DOHH2 (cell line): ENCODE results near the gene EEPD1.

Source experiments
- H3F3A ChIP-seq: fragments of 200-600 bp; sonication (generic), shearing (Covaris generic); 2 replicates; pipeline ENCODE4 v1.6.0; 2016; ENCODE audit warnings: antibody characterized with exemption, mild to moderate bottlenecking; ENCODE audit not compliant: control insufficient read depth, insufficient read depth
- H3K27ac ChIP-seq: fragments of 200-600 bp; sonication (generic); 2 replicates; pipeline ENCODE4 v1.5.1; 2014; ENCODE audit warnings: low read depth, mild to moderate bottlenecking, low read length, moderate library complexity
- H3K27me3 ChIP-seq: fragments of 200-600 bp; sonication (generic); 2 replicates; pipeline ENCODE4 v1.6.1; 2014; ENCODE audit warnings: mild to moderate bottlenecking, low read length, mixed read lengths; ENCODE audit not compliant: control insufficient read depth
- H3K36me3 ChIP-seq: fragments of 200-600 bp; sonication (generic); 2 replicates; pipeline ENCODE4 v1.6.1; 2014; ENCODE audit warnings: mild to moderate bottlenecking, low read length, moderate library complexity, mixed read lengths; ENCODE audit not compliant: control insufficient read depth
- H3K4me1 ChIP-seq: fragments of 200-600 bp; sonication (generic); 2 replicates; pipeline ENCODE4 v1.6.1; 2014; ENCODE audit warnings: mild to moderate bottlenecking, low read length, mixed read lengths; ENCODE audit not compliant: control insufficient read depth
- H3K4me2 ChIP-seq: fragments of 200-600 bp; sonication (generic); 2 replicates; pipeline ENCODE4 v1.6.0; 2014; ENCODE audit warnings: mild to moderate bottlenecking, low read length, moderate library complexity
- H3K4me3 ChIP-seq: fragments of 200-600 bp; sonication (generic); 2 replicates; pipeline ENCODE4 v1.5.1; 2014; ENCODE audit warnings: mild to moderate bottlenecking, low read length, mixed read lengths
- H3K79me2 ChIP-seq: fragments of 200-600 bp; sonication (generic); 2 replicates; pipeline ENCODE4 v1.6.1; 2014; ENCODE audit warnings: mild to moderate bottlenecking, low read length, mixed read lengths; ENCODE audit not compliant: control insufficient read depth
- H3K9me2 ChIP-seq: fragments of 200-600 bp; sonication (generic); replicated peaks from 2 replicates; pipeline ENCODE4 v1.6.1; 2014; ENCODE audit warnings: mild to moderate bottlenecking, low read length, mixed read lengths; ENCODE audit not compliant: control insufficient read depth
- H3K9me3 ChIP-seq: fragments of 200-600 bp; sonication (generic); 2 replicates; pipeline ENCODE4 v1.6.1; 2014; ENCODE audit warnings: antibody characterized with exemption, low read length, mixed read lengths; ENCODE audit not compliant: control insufficient read depth, insufficient read depth
- H4K20me1 ChIP-seq: fragments of 200-600 bp; sonication (generic); 2 replicates; pipeline ENCODE4 v1.6.0; 2014; ENCODE audit warnings: low read depth, mild to moderate bottlenecking, antibody characterized with exemption, low read length, moderate library complexity; ENCODE audit not compliant: control insufficient read depth, insufficient read depth
- EZH2phosphoT487 ChIP-seq: fragments of 200-600 bp; sonication (generic); IDR thresholded peaks from 2 replicates; pipeline ENCODE4 v1.6.1; 2017; ENCODE audit warnings: borderline replicate concordance, mild to moderate bottlenecking, antibody characterized with exemption, low read length, moderate library complexity, mixed read lengths
- TF ChIP-seq, protein P1 (sequence below): fragments of 200-600 bp; sonication (generic); IDR thresholded peaks from one replicate; pipeline ENCODE4 v1.5.1; 2014; ENCODE audit warnings: antibody characterized with exemption, mild to moderate bottlenecking, low read depth, low read length; ENCODE audit not compliant: poor library complexity, severe bottlenecking

The EEPD1 gene

GRCh38 chr7:36137258-36137657 is 15.8 kb upstream of the EEPD1 start:
- H3K4me2 ChIP-seq = no peak overlapping the region
- no peak overlapping the region for H3K4me3 ChIP-seq

GRCh38 chr7:36137754-36138153 is 15.3 kb upstream of the EEPD1 start:
- H3K27ac ChIP-seq = no peak overlapping the region
- H3K4me2 ChIP-seq = no peak overlapping the region
- H4K20me1 ChIP-seq = no peaks in the 10 kb centered on the region

More at GRCh38 chr7:36137258-36137657, 15.8 kb upstream of the EEPD1 start:
- no peaks in the 10 kb centered on the region for H3K79me2 ChIP-seq
- no peaks in the 10 kb centered on the region for H3F3A ChIP-seq
- no peaks in the 10 kb centered on the region for H3K27me3 ChIP-seq
- no peaks in the 10 kb centered on the region for H4K20me1 ChIP-seq
- no peaks in the 10 kb centered on the region for H3K9me2 ChIP-seq
- TF ChIP-seq EZH2phosphoT487 = no peak
- TF ChIP-seq, protein P1, sequence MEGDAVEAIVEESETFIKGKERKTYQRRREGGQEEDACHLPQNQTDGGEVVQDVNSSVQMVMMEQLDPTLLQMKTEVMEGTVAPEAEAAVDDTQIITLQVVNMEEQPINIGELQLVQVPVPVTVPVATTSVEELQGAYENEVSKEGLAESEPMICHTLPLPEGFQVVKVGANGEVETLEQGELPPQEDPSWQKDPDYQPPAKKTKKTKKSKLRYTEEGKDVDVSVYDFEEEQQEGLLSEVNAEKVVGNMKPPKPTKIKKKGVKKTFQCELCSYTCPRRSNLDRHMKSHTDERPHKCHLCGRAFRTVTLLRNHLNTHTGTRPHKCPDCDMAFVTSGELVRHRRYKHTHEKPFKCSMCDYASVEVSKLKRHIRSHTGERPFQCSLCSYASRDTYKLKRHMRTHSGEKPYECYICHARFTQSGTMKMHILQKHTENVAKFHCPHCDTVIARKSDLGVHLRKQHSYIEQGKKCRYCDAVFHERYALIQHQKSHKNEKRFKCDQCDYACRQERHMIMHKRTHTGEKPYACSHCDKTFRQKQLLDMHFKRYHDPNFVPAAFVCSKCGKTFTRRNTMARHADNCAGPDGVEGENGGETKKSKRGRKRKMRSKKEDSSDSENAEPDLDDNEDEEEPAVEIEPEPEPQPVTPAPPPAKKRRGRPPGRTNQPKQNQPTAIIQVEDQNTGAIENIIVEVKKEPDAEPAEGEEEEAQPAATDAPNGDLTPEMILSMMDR = no peak
- no peaks in the 10 kb centered on the region for H3K9me3 ChIP-seq
- peaks cover 6% of the 10 kb centered on the region for H3K4me1 ChIP-seq
- H3K36me3 ChIP-seq = no peaks in the 10 kb centered on the region
- no peak overlapping the region for H3K27ac ChIP-seq

GRCh38 chr7:36138209-36138608 is 14.8 kb upstream of the EEPD1 start:
- H3K4me2 ChIP-seq = no peak overlapping the region
- no peak for TF ChIP-seq EZH2phosphoT487
- TF ChIP-seq, protein P1 = no peak
- H3K9me3 ChIP-seq = no peaks in the 10 kb centered on the region
- H3K36me3 ChIP-seq = no peaks in the 10 kb centered on the region
- no peak overlapping the region for H3K4me3 ChIP-seq
- H3K4me1 ChIP-seq = peaks cover 6% of the 10 kb centered on the region
- no peaks in the 10 kb centered on the region for H3F3A ChIP-seq
- no peaks in the 10 kb centered on the region for H3K27me3 ChIP-seq
- H3K27ac ChIP-seq = no peak overlapping the region
- H4K20me1 ChIP-seq = no peaks in the 10 kb centered on the region
- no peaks in the 10 kb centered on the region for H3K79me2 ChIP-seq
- no peaks in the 10 kb centered on the region for H3K9me2 ChIP-seq

More at GRCh38 chr7:36137754-36138153, 15.3 kb upstream of the EEPD1 start:
- no peaks in the 10 kb centered on the region for H3K9me3 ChIP-seq
- H3K9me2 ChIP-seq = no peaks in the 10 kb centered on the region
- no peaks in the 10 kb centered on the region for H3K79me2 ChIP-seq
- H3K36me3 ChIP-seq = no peaks in the 10 kb centered on the region
- H3K4me1 ChIP-seq = peaks cover 6% of the 10 kb centered on the region
- TF ChIP-seq, protein P1 = no peak
- TF ChIP-seq EZH2phosphoT487 = no peak
- H3K4me3 ChIP-seq = no peak overlapping the region
- no peaks in the 10 kb centered on the region for H3K27me3 ChIP-seq
- no peaks in the 10 kb centered on the region for H3F3A ChIP-seq

- no peaks in the 10 kb centered on the region for H3K9me2 ChIP-seq
- H3K4me1 ChIP-seq = peaks cover 6% of the 10 kb centered on the region
- TF ChIP-seq, protein P1 = no peak
- TF ChIP-seq EZH2phosphoT487 = no peak
- H3K4me3 ChIP-seq = no peak overlapping the region
- no peaks in the 10 kb centered on the region for H3K9me3 ChIP-seq
- H3K79me2 ChIP-seq = no peaks in the 10 kb centered on the region
- H3K27ac ChIP-seq = no peak overlapping the region
- H3K36me3 ChIP-seq = no peaks in the 10 kb centered on the region
- no peak overlapping the region for H3K4me2 ChIP-seq
- H3F3A ChIP-seq = no peaks in the 10 kb centered on the region
- H4K20me1 ChIP-seq = no peaks in the 10 kb centered on the region
- no peaks in the 10 kb centered on the region for H3K27me3 ChIP-seq
Measured at GRCh38 chr7:36141351-36141750, 11.7 kb upstream of the EEPD1 start.
